HEK293 (cell line): ENCODE data around the gene SLC35A4.

Source experiments
- CTCF ChIA-PET: fragments of 350-600 bp; formaldehyde crosslinking; extraction: SDS; loops from one replicate; lab custom pipeline; 2021; ENCODE audit warnings: antibody characterized with exemption; lab: Yijun Ruan, JAX
- POLR2A ChIA-PET: fragments of 300-600 bp; formaldehyde crosslinking; extraction: SDS; loops from one replicate; lab custom pipeline; 2020; ENCODE audit warnings: antibody characterized with exemption, inconsistent platforms; lab: Yijun Ruan, JAX
- H3K27ac ChIP-seq: fragments of 200-500 bp; sonication (Bioruptor generic); 2 replicates; pipeline ENCODE4 v1.5.1; 2014; ENCODE audit warnings: low read depth, low read length, control low read depth, inconsistent platforms; ENCODE audit errors: extremely low read depth
- H3K36me3 ChIP-seq, 2 experiments: fragments of 200-500 bp in 1 of 2; sonication (Bioruptor generic) in 1 of 2; 1 replicate in 1 of 2; 2 replicates in 1 of 2; pipeline ENCODE4 v1.5.1; 2014 to 2017; ENCODE audit warnings: inconsistent platforms in 2 of 2, low read length in 2 of 2; ENCODE audit not compliant: control insufficient read depth in 2 of 2, insufficient read depth in 1 of 2
- H3K4me1 ChIP-seq: fragments of 200-500 bp; sonication (Bioruptor generic); 2 replicates; pipeline ENCODE4 v1.5.1; 2014; ENCODE audit warnings: mild to moderate bottlenecking, low read length, inconsistent platforms; ENCODE audit not compliant: control insufficient read depth, insufficient read depth
- H3K4me3 ChIP-seq: 2 replicates; pipeline ENCODE4 v1.5.1; 2011; ENCODE audit warnings: low read depth, mild to moderate bottlenecking, control low read depth, low read length, moderate library complexity
- H3K9me3 ChIP-seq: fragments of 200-500 bp; sonication (Bioruptor generic); 2 replicates; pipeline ENCODE4 v1.5.1; 2014; ENCODE audit warnings: low read depth, low read length, inconsistent platforms; ENCODE audit not compliant: control insufficient read depth, insufficient read depth
- GLIS2 ChIP-seq: fragments of 450-650 bp; formaldehyde crosslinking; IDR thresholded peaks from 2 replicates; pipeline ENCODE4 v1.5.1; 2016; ENCODE audit warnings: missing biosample characterization, missing genetic modification characterization
- HOXA7 ChIP-seq: sonication (generic); formaldehyde crosslinking; IDR thresholded peaks from 2 replicates; pipeline ENCODE4 v1.8.1; 2022; ENCODE audit warnings: missing genetic modification reagents, borderline replicate concordance
- MEIS1 ChIP-seq: sonication (generic); formaldehyde crosslinking; IDR thresholded peaks from 2 replicates; pipeline ENCODE4 v1.8.1; 2022; ENCODE audit warnings: missing genetic modification reagents, mild to moderate bottlenecking, borderline replicate concordance
- RBAK ChIP-seq: fragments of 450-650 bp; formaldehyde crosslinking; IDR thresholded peaks from 2 replicates; pipeline ENCODE4 v1.5.1; 2016; ENCODE audit warnings: missing biosample characterization, missing genetic modification characterization
- REPIN1 ChIP-seq: fragments of 450-650 bp; formaldehyde crosslinking; IDR thresholded peaks from 2 replicates; pipeline ENCODE4 v1.5.1; 2017; ENCODE audit warnings: missing biosample characterization, missing genetic modification characterization, low read depth
- ZNF184 ChIP-seq: fragments of 450-650 bp; IDR thresholded peaks from 2 replicates; pipeline ENCODE4 v1.5.1; 2018; ENCODE audit warnings: missing biosample characterization, mild to moderate bottlenecking, missing genetic modification characterization
- ZNF223 ChIP-seq: fragments of 450-650 bp; formaldehyde crosslinking; IDR thresholded peaks from 2 replicates; pipeline ENCODE4 v1.5.1; 2016; ENCODE audit warnings: missing biosample characterization, missing genetic modification characterization
- ZNF292 ChIP-seq: fragments of 450-650 bp; formaldehyde crosslinking; IDR thresholded peaks from 2 replicates; pipeline ENCODE4 v1.5.1; 2016; ENCODE audit warnings: low read depth, missing biosample characterization, missing genetic modification characterization, borderline replicate concordance
- ZNF341 ChIP-seq: fragments of 450-650 bp; formaldehyde crosslinking; IDR thresholded peaks from 2 replicates; pipeline ENCODE4; 2016; ENCODE audit warnings: low read depth, missing biosample characterization, missing genetic modification characterization
- ZNF366 ChIP-seq: fragments of 450-650 bp; formaldehyde crosslinking; conservative IDR thresholded peaks from 2 replicates; pipeline ENCODE4 v1.5.1; 2016; ENCODE audit warnings: missing biosample characterization, missing genetic modification characterization
- ZNF510 ChIP-seq: fragments of 450-650 bp; formaldehyde crosslinking; IDR thresholded peaks from 2 replicates; pipeline ENCODE4 v1.5.1; 2018; ENCODE audit warnings: mild to moderate bottlenecking, missing genetic modification characterization, missing biosample characterization; ENCODE audit not compliant: insufficient replicate concordance
- ZNF558 ChIP-seq: fragments of 450-650 bp; formaldehyde crosslinking; IDR thresholded peaks from 2 replicates; pipeline ENCODE4 v1.5.1; 2016; ENCODE audit warnings: missing biosample characterization, missing genetic modification characterization
- ZNF660 ChIP-seq: fragments of 450-650 bp; IDR thresholded peaks from 2 replicates; pipeline ENCODE4 v1.5.1; 2018; ENCODE audit warnings: missing biosample characterization, mild to moderate bottlenecking, missing genetic modification characterization
- ZNF670 ChIP-seq: fragments of 450-650 bp; formaldehyde crosslinking; IDR thresholded peaks from 2 replicates; pipeline ENCODE4 v1.5.1; 2016; ENCODE audit warnings: missing biosample characterization, missing genetic modification characterization, low read depth
- ZNF837 ChIP-seq: fragments of 450-650 bp; formaldehyde crosslinking; IDR thresholded peaks from 2 replicates; pipeline ENCODE4 v1.5.1; 2016; ENCODE audit warnings: missing biosample characterization, missing genetic modification characterization
- TF ChIP-seq, protein P1 (sequence below): fragments of 450-650 bp; formaldehyde crosslinking; IDR thresholded peaks from 2 replicates; pipeline ENCODE4 v1.5.1; 2016; ENCODE audit warnings: missing biosample characterization, missing genetic modification characterization
- TF ChIP-seq, protein P2 (sequence below): fragments of 450-650 bp; formaldehyde crosslinking; IDR thresholded peaks from 2 replicates; pipeline ENCODE4 v1.5.1; 2016; ENCODE audit warnings: missing biosample characterization, missing genetic modification characterization
- TF ChIP-seq, protein P3 (sequence below): fragments of 450-650 bp; formaldehyde crosslinking; IDR thresholded peaks from 2 replicates; pipeline ENCODE4 v1.5.1; 2017; ENCODE audit warnings: missing biosample characterization, missing genetic modification characterization
- TF ChIP-seq, protein P4 (sequence below): fragments of 450-650 bp; formaldehyde crosslinking; IDR thresholded peaks from 2 replicates; pipeline ENCODE4 v1.5.1; 2016; ENCODE audit warnings: missing biosample characterization, missing genetic modification characterization
- TF ChIP-seq, protein P5 (sequence below): fragments of 450-650 bp; formaldehyde crosslinking; IDR thresholded peaks from 2 replicates; pipeline ENCODE4 v1.5.1; 2016; ENCODE audit warnings: missing biosample characterization, missing genetic modification characterization

The SLC35A4 gene

DNA sequence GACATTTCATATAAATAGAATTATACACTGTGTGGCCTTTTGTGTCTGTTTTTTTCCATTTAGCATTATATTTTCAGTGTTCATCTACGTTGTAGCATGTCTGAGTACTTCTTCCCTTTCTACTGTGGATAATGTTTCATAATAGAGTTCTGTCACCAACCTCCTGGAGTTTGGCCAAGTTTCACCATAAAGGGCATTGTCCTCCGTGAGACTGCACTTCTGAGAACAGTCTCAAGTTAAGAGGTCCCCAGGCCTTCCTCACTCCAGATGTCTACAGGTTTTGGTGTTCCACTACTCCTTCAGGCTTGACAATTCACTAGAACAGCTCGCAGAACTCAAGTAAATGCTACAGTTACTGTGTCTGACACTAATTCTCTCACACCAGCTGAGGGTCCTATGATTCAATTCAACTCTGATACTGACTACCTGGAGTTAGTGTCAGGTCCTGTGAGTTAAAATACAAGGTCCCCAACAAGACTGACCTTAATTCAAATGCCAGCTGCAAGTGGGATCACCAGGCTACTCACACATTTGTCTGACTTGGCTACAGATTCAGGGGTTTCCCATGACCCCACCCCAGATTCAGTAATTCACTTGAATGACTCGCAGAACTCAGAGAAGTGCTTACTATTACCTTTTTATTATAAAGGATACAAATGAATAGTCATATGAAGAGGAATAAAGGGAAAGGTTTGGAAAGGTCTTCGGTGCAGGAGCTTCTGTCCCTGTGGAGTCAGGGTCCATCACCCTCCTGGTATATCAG, 31.1 kb downstream of the SLC35A4 start:
- no peaks in the 10 kb centered on the region for H3K36me3 ChIP-seq
- CTCF ChIA-PET, result interaction anchor here (0.6 to 1.1 kb wide), 2 partner anchors 155 to 223 kb away, joined by 3 to 5 read pairs; no protein-coding TSS in a partner anchor
- POLR2A ChIA-PET, result no interaction called here

More for the DNA sequence above, 31.1 kb downstream of the SLC35A4 start:
- no peak for TF ChIP-seq RBAK
- TF ChIP-seq, protein P1, sequence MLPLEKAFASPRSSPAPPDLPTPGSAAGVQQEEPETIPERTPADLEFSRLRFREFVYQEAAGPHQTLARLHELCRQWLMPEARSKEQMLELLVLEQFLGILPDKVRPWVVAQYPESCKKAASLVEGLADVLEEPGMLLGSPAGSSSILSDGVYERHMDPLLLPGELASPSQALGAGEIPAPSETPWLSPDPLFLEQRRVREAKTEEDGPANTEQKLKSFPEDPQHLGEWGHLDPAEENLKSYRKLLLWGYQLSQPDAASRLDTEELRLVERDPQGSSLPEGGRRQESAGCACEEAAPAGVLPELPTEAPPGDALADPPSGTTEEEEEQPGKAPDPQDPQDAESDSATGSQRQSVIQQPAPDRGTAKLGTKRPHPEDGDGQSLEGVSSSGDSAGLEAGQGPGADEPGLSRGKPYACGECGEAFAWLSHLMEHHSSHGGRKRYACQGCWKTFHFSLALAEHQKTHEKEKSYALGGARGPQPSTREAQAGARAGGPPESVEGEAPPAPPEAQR (tag by site-specific recombination), result no peak
- TF ChIP-seq ZNF341 (tag by site-specific recombination), result no peak
- TF ChIP-seq ZNF660, result no peak
- TF ChIP-seq, protein P2, sequence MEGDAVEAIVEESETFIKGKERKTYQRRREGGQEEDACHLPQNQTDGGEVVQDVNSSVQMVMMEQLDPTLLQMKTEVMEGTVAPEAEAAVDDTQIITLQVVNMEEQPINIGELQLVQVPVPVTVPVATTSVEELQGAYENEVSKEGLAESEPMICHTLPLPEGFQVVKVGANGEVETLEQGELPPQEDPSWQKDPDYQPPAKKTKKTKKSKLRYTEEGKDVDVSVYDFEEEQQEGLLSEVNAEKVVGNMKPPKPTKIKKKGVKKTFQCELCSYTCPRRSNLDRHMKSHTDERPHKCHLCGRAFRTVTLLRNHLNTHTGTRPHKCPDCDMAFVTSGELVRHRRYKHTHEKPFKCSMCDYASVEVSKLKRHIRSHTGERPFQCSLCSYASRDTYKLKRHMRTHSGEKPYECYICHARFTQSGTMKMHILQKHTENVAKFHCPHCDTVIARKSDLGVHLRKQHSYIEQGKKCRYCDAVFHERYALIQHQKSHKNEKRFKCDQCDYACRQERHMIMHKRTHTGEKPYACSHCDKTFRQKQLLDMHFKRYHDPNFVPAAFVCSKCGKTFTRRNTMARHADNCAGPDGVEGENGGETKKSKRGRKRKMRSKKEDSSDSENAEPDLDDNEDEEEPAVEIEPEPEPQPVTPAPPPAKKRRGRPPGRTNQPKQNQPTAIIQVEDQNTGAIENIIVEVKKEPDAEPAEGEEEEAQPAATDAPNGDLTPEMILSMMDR (tag by site-specific recombination), result no peak
- TF ChIP-seq, protein P3, sequence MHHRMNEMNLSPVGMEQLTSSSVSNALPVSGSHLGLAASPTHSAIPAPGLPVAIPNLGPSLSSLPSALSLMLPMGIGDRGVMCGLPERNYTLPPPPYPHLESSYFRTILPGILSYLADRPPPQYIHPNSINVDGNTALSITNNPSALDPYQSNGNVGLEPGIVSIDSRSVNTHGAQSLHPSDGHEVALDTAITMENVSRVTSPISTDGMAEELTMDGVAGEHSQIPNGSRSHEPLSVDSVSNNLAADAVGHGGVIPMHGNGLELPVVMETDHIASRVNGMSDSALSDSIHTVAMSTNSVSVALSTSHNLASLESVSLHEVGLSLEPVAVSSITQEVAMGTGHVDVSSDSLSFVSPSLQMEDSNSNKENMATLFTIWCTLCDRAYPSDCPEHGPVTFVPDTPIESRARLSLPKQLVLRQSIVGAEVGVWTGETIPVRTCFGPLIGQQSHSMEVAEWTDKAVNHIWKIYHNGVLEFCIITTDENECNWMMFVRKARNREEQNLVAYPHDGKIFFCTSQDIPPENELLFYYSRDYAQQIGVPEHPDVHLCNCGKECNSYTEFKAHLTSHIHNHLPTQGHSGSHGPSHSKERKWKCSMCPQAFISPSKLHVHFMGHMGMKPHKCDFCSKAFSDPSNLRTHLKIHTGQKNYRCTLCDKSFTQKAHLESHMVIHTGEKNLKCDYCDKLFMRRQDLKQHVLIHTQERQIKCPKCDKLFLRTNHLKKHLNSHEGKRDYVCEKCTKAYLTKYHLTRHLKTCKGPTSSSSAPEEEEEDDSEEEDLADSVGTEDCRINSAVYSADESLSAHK (tag by site-specific recombination), result no peak
- no peak for TF ChIP-seq ZNF837 (tag by site-specific recombination)
- no peak for TF ChIP-seq ZNF510 (tag by site-specific recombination)
- no peak for TF ChIP-seq ZNF558 (tag by site-specific recombination)
- TF ChIP-seq, protein P4, sequence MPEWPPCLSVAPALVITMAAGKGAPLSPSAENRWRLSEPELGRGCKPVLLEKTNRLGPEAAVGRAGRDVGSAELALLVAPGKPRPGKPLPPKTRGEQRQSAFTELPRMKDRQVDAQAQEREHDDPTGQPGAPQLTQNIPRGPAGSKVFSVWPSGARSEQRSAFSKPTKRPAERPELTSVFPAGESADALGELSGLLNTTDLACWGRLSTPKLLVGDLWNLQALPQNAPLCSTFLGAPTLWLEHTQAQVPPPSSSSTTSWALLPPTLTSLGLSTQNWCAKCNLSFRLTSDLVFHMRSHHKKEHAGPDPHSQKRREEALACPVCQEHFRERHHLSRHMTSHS, result no peak
- no peak for TF ChIP-seq ZNF184
- no peak for TF ChIP-seq GLIS2 (tag by site-specific recombination)
- TF ChIP-seq ZNF366 (tag by site-specific recombination), result no peak
- no peak for TF ChIP-seq ZNF292 (tag by site-specific recombination)
- TF ChIP-seq REPIN1, result no peak
- TF ChIP-seq, protein P5, sequence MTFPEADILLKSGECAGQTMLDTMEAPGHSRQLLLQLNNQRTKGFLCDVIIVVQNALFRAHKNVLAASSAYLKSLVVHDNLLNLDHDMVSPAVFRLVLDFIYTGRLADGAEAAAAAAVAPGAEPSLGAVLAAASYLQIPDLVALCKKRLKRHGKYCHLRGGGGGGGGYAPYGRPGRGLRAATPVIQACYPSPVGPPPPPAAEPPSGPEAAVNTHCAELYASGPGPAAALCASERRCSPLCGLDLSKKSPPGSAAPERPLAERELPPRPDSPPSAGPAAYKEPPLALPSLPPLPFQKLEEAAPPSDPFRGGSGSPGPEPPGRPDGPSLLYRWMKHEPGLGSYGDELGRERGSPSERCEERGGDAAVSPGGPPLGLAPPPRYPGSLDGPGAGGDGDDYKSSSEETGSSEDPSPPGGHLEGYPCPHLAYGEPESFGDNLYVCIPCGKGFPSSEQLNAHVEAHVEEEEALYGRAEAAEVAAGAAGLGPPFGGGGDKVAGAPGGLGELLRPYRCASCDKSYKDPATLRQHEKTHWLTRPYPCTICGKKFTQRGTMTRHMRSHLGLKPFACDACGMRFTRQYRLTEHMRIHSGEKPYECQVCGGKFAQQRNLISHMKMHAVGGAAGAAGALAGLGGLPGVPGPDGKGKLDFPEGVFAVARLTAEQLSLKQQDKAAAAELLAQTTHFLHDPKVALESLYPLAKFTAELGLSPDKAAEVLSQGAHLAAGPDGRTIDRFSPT (tag by site-specific recombination), result no peak
- TF ChIP-seq HOXA7 (CRISPR knock-in tag), result no peak
- TF ChIP-seq ZNF223 (tag by site-specific recombination), result no peak
- TF ChIP-seq ZNF670 (tag by site-specific recombination), result no peak
- no peak for TF ChIP-seq MEIS1 (CRISPR knock-in tag)
- H3K9me3 ChIP-seq, result no peaks in the 10 kb centered on the region
- H3K4me3 ChIP-seq, result no peak overlapping the region
- no peak overlapping the region for H3K27ac ChIP-seq
- H3K4me1 ChIP-seq, result peaks cover 8% of the 10 kb centered on the region; the same call in 1 of the 2 replicates
